Right lung (tissue), 5 donors: ENCODE results near the gene RUVBL1. TPM values are rescaled to one million over a fixed set of nuclear protein-coding genes. Genes with fewer than 3 reads are reported as not detected.

Experiments
- DNase-seq, 2 donors: peaks; one replicate each; pipeline ENCODE4 v3.0.0-alpha.2; 2013
- polyA plus RNA-seq, 5 donors: library from polyadenylated mRNA; unstranded; fragments of 120-200 nt; gene quantifications; one replicate each; pipeline versions ENCODE4 v1.2.1 to v1.2.3, GENCODE V29; 2013; ENCODE audit warnings: inconsistent platforms in 1 of 5, low replicate concordance in 1 of 5; ENCODE audit not compliant: insufficient read length in 5 of 5, insufficient read depth in 1 of 5

RUVBL1 gene
- polyA plus RNA-seq, 5 donors = 47.4 to 55.4 (median 52.2) TPM

GRCh38 chr3:128084675-128085021, 39.0 kb downstream of the RUVBL1 start:
- DNase-seq = no peak

- no peak for DNase-seq
Measured at GRCh38 chr3:128083980-128084674, 39.5 kb downstream of the RUVBL1 start.

- DNase-seq = no peak
Measured at GRCh38 chr3:128083396-128083795, 40.2 kb downstream of the RUVBL1 start.

- DNase-seq = no peak
Measured at GRCh38 chr3:128082546-128082945, 41.1 kb downstream of the RUVBL1 start.

GRCh38 chr3:128081846-128082245, 41.8 kb downstream of the RUVBL1 start:
- no peak for DNase-seq

GRCh38 chr3:128081226-128081625, 42.4 kb downstream of the RUVBL1 start:
- no peak for DNase-seq

GRCh38 chr3:128080323-128081080, 43.1 kb downstream of the RUVBL1 start:
- DNase-seq = no peak

GRCh38 chr3:128079823-128080222, 43.8 kb downstream of the RUVBL1 start:
- no peak for DNase-seq

- no peak for DNase-seq
Measured at GRCh38 chr3:128078875-128079274, 44.7 kb downstream of the RUVBL1 start.

GRCh38 chr3:128078322-128078721, 45.3 kb downstream of the RUVBL1 start:
- no peak for DNase-seq

GRCh38 chr3:128077665-128078064, 45.9 kb downstream of the RUVBL1 start:
- no peak for DNase-seq

GRCh38 chr3:128077202-128077624, 46.4 kb downstream of the RUVBL1 start:
- DNase-seq = no peak

- peak in 1 of 2 donors; percentile 30 for DNase-seq
Measured at GRCh38 chr3:128076483-128077201, 47.0 kb downstream of the RUVBL1 start.

GRCh38 chr3:128075522-128076482, 47.8 kb downstream of the RUVBL1 start:
- DNase-seq = peak; percentile 88

GRCh38 chr3:128074851-128075521, 48.6 kb downstream of the RUVBL1 start:
- no peak for DNase-seq

- no peak for DNase-seq
Measured at GRCh38 chr3:128073807-128074206, 49.8 kb downstream of the RUVBL1 start.

GRCh38 chr3:128073185-128073725, 50.4 kb downstream of the RUVBL1 start:
- DNase-seq = no peak

GRCh38 chr3:128072454-128073184, 51.0 kb downstream of the RUVBL1 start:
- DNase-seq = no peak

- DNase-seq = no peak
Measured at GRCh38 chr3:128071771-128072453, 51.7 kb downstream of the RUVBL1 start.
